BLaER1 (cell line): ENCODE measurements around the gene FBXO39.
A peak's percentile ranks its signal among the peaks of the same experiment; 100 is the strongest.
"Not testable (repeated sequence)": the region's sequence is repeated elsewhere in the genome, so short reads cannot be mapped to it uniquely, and the experiment has no call there.

Source experiments
- H3K27ac ChIP-seq: shearing (Covaris generic); formaldehyde crosslinking; 2 replicates; pipeline ENCODE4 v1.8.1; 2022
- H3K27me3 ChIP-seq: shearing (Covaris generic); formaldehyde crosslinking; 2 replicates; pipeline ENCODE4 v1.8.1; 2022
- H3K36me3 ChIP-seq: shearing (Covaris generic); formaldehyde crosslinking; 2 replicates; pipeline ENCODE4 v1.8.1; 2022
- H3K4me1 ChIP-seq: shearing (Covaris generic); formaldehyde crosslinking; 2 replicates; pipeline ENCODE4 v1.8.1; 2022
- H3K4me2 ChIP-seq: shearing (Covaris generic); formaldehyde crosslinking; 2 replicates; pipeline ENCODE4 v1.8.1; 2022
- H3K4me3 ChIP-seq: shearing (Covaris generic); formaldehyde crosslinking; 2 replicates; pipeline ENCODE4 v1.8.1; 2022
- H3K9ac ChIP-seq: shearing (Covaris generic); formaldehyde crosslinking; 2 replicates; pipeline ENCODE4 v1.8.1; 2022
- H3K9me3 ChIP-seq: shearing (Covaris generic); formaldehyde crosslinking; 2 replicates; pipeline ENCODE4 v1.8.1; 2022
- H4K20me1 ChIP-seq: shearing (Covaris generic); formaldehyde crosslinking; 2 replicates; pipeline ENCODE4 v1.8.1; 2022
- Cebpa-rat ChIP-seq: shearing (Covaris generic); IDR thresholded peaks from 2 replicates; pipeline ENCODE4 v1.8.1; 2022

Gene FBXO39

DNA sequence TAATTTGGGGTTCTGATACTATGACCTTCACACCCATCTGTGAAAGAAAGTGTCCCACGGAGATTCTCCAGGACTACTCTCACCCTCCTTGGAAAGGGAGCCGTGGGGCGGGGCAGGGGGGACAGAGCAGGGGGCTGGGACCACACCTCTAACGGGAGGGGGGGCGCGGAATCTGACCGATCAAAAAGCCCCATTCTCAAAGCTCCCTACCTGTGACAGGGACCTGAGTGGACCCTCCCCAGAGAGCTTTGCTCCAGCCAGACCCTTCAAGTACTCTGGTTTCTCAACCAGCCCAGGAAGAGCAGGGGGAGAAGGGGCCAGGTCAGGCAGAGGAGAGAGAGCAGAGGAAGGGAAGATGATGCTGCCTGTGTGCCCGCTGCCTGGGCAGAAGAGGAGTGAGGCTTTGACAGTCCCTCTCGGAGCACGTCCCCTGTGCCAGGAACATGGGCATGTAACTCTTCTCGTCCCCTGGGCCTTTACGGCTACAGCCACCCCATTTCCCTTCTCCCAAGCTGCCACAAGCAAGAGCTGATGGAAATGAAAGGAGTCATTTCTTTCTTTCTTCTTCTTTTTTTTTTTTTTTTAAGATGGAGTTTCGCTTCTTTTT, 19.5 kb upstream of the FBXO39 start:
- no peak for TF ChIP-seq Cebpa-rat
- Histone ChIP-seq H3K4me2 (peak overlapping the region; percentile 93), H3K27me3 (no peaks in the 10 kb centered on the region), H3K9me3 (no peaks in the 10 kb centered on the region), H3K4me1 (peaks cover 54% of the 10 kb centered on the region), H3K36me3 (peaks cover 39% of the 10 kb centered on the region), H3K9ac (peak overlapping the region; percentile 86), H4K20me1 (no peaks in the 10 kb centered on the region), H3K4me3 (peak overlapping the region; percentile 74), H3K27ac (peak overlapping the region; percentile 82)

DNA sequence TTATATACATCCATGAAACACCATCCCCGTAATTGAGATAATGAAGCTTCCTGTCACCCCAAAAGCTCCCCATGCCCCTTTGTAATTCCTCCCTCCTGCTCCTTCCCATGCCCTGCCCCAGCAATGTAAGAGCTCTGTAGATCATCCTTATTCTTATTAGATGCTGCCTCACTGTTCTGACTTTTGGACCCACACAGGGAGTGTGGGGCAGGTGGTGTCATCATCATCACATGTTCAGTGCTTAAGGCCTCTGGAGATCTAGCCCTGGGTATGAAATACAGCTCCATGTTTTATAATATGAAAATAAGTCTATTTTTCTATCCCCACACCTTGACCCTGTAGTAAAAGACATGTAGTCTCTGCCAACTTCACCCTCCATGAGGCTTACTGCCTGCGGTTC, 18.3 kb upstream of the FBXO39 start:
- no peak overlapping the region for H3K4me3 ChIP-seq

DNA sequence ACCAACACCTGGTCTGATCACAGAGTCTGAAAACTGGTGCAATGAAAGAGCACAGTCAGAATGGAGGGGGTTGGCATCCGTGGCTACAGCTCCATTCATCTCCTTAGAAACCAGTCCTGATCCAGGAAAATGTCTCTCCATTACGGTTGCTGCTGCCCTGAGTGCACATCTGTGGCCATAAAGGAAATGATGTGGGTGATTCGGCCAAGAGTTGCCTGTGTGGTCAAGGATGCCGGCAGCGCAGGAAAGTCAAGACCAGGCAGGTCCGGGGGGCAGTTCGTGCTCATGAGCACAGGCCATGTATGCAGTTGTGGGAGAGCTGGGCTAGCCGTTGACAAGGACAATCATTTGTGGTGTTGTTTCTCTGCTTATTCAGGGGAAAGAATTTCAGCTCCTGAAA, 14.2 kb upstream of the FBXO39 start:
- Histone ChIP-seq H3K9me3 (peaks cover 11% of the 10 kb centered on the region), H4K20me1 (no peaks in the 10 kb centered on the region), H3K27ac (no peak overlapping the region), H3K4me3 (no peak overlapping the region), H3K36me3 (peaks cover 91% of the 10 kb centered on the region), H3K27me3 (no peaks in the 10 kb centered on the region), H3K4me1 (peaks cover 13% of the 10 kb centered on the region), H3K9ac (no peak overlapping the region), H3K4me2 (no peak overlapping the region)
- no peak for TF ChIP-seq Cebpa-rat

More for the DNA sequence above, 18.3 kb upstream of the FBXO39 start:
- H4K20me1 ChIP-seq = no peaks in the 10 kb centered on the region
- H3K4me1 ChIP-seq = peaks cover 46% of the 10 kb centered on the region
- H3K27me3 ChIP-seq = no peaks in the 10 kb centered on the region
- H3K9ac ChIP-seq = no peak overlapping the region; the same call in 1 of the 2 replicates
- H3K4me2 ChIP-seq = peak overlapping the region; percentile 93
- no peak for TF ChIP-seq Cebpa-rat
- 0 out of 2 replicates have a peak overlapping the region, but pooled peaks have one; percentile 82 for H3K27ac ChIP-seq
- H3K36me3 ChIP-seq = peaks cover 51% of the 10 kb centered on the region
- no peaks in the 10 kb centered on the region for H3K9me3 ChIP-seq

DNA sequence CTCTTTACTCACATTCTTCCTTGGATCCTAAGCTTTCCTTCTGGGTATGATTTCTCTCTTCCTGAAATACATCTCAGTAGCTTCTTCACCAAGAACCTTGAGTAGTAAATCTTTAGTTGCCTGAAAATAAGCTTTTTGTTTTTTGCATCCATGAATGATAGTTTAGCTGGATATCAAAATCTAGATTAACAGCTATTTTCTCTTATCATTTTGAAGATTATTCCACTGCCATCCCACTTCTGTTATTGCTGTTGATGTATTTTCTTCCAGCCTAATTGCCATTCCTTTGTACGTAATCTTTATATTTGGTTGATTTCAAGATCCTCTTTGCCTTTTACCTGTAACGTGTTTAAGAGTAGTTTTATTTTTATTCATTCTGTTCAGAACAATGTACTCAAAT, 7.6 kb upstream of the FBXO39 start:
- no peak for TF ChIP-seq Cebpa-rat
- H3K9ac ChIP-seq = no peak overlapping the region
- H4K20me1 ChIP-seq = no peaks in the 10 kb centered on the region
- peaks cover 96% of the 10 kb centered on the region for H3K36me3 ChIP-seq
- H3K4me2 ChIP-seq = no peak overlapping the region
- no peak overlapping the region for H3K27ac ChIP-seq
- 0 out of 2 replicates have a peak overlapping the region, but pooled peaks have one; percentile 34 for H3K4me3 ChIP-seq
- H3K4me1 ChIP-seq = no peaks in the 10 kb centered on the region
- peaks cover 58% of the 10 kb centered on the region for H3K9me3 ChIP-seq
- no peaks in the 10 kb centered on the region for H3K27me3 ChIP-seq

DNA sequence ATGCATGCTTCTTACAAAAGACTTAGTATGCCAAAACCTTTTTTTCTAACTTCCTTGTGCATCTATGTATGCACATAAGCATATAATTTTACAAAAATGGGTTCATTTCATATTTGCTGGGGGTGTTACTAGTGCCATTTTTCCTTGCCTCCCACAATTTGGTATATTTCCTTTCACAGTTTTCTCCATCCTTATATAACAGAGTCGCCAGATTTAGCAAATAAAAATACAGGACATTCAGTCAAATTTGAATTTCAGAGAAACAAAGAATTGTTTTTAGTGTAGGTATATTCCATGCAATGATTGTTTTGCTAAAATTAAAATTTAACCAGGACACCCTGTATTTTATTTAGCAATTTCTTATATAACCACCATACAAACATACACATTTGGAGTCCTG, 4.0 kb upstream of the FBXO39 start:
- no peaks in the 10 kb centered on the region for H3K4me1 ChIP-seq
- peaks cover 78% of the 10 kb centered on the region for H3K9me3 ChIP-seq
- no peak overlapping the region for H3K4me3 ChIP-seq
- H4K20me1 ChIP-seq = no peaks in the 10 kb centered on the region
- H3K36me3 ChIP-seq = peaks cover 89% of the 10 kb centered on the region
- no peaks in the 10 kb centered on the region for H3K27me3 ChIP-seq
- TF ChIP-seq Cebpa-rat = no peak
- H3K27ac ChIP-seq = no peak overlapping the region
- H3K4me2 ChIP-seq = no peak overlapping the region
- no peak overlapping the region for H3K9ac ChIP-seq

DNA sequence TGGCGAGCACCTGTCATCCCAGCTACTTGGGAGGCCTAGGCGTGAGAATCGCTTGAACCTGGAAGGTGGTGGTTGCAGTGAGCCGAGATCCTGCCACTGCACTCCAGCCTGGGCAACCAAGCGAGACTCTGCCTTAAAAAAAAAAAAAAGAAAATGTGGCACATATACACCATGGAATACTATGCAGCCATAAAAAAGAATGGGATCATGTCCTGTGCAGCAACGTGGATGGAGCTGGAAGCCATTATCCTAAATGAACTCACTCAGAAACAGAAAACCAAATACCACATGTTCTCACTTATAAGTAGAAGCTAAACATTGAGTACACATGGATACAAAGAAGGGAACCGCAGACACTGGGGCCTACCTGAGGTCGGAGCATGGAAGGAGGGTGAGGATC, 1.1 kb upstream of the FBXO39 start:
- Histone ChIP-seq H3K9me3 (peaks cover 54% of the 10 kb centered on the region), H3K36me3 (peaks cover 64% of the 10 kb centered on the region)
- H3K27me3 ChIP-seq, H3K4me1 ChIP-seq, H3K4me3 ChIP-seq, H3K9ac ChIP-seq, H3K27ac ChIP-seq, H3K4me2 ChIP-seq, H4K20me1 ChIP-seq: not testable (repeated sequence)

DNA sequence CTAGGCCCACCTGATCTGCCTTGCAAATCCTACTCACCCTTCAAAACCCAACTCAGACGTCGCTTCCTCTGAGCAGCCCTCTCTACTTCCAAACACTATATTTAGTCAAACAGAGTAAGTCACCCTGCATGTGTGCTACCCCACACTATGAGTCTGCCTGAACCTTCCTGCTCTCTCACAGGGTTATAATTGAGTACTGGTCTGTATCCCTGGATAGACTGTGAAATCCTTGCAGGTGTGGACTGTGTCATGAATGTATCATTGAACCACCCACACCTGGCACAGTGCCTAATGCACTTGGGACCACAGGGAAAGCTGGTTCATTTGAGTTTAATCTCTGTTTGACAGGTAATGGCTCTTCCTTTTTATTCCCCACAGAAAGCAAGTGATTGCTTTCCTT, 3.4 kb downstream of the FBXO39 start:
- peaks cover 18% of the 10 kb centered on the region for H3K36me3 ChIP-seq
- H3K9ac ChIP-seq = no peak overlapping the region
- no peak overlapping the region for H3K4me3 ChIP-seq
- no peaks in the 10 kb centered on the region for H3K27me3 ChIP-seq
- no peak for TF ChIP-seq Cebpa-rat
- no peak overlapping the region for H3K4me2 ChIP-seq
- H3K9me3 ChIP-seq = peaks cover 33% of the 10 kb centered on the region
- no peaks in the 10 kb centered on the region for H4K20me1 ChIP-seq
- H3K27ac ChIP-seq = no peak overlapping the region
- H3K4me1 ChIP-seq = no peaks in the 10 kb centered on the region

DNA sequence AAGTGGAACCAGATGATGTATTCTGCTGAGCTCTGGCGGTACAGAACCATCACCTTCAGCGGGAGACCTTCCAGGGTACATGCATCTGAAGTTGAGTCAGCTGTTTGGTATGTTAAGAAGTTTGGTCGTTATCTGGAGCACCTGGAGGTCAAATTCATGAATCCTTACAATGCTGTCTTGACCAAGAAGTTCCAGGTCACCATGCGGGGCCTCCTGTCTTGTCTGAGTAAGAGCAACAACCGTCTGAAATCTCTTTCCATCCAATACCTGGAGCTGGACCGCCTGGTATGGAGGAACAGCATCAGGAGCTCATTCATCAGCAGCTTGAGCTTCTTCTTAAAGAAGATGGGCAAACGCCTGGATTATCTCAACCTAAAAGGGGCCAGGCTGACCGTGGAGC, 4.0 kb downstream of the FBXO39 start:
- no peak overlapping the region for H3K27ac ChIP-seq
- H3K4me3 ChIP-seq = no peak overlapping the region
- peaks cover 30% of the 10 kb centered on the region for H3K9me3 ChIP-seq
- H3K36me3 ChIP-seq = peaks cover 13% of the 10 kb centered on the region
- no peaks in the 10 kb centered on the region for H4K20me1 ChIP-seq
- H3K4me2 ChIP-seq = no peak overlapping the region
- H3K4me1 ChIP-seq = no peaks in the 10 kb centered on the region
- no peak for TF ChIP-seq Cebpa-rat
- no peaks in the 10 kb centered on the region for H3K27me3 ChIP-seq
- no peak overlapping the region for H3K9ac ChIP-seq

DNA sequence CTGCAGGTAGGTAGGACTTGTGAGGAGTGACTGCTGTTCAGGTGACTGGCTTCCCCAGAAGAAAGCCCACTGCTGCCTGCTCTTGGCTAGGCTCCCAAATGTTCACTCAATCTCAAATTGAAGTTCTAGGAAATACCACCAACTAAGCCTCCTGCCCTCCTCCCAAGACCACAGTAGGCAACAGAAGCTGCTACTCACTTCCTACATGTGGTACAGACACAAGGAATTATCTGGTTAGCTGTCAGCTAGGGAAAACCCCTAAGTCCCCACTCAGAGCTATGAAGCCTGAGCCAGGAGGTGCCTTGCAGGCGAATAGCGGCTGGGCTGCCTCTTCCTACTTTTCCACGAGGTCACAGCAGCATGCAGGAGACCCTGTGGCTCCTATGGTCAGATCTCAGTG, 4.9 kb downstream of the FBXO39 start:
- H4K20me1 ChIP-seq = no peaks in the 10 kb centered on the region
- H3K4me1 ChIP-seq = no peaks in the 10 kb centered on the region
- no peaks in the 10 kb centered on the region for H3K27me3 ChIP-seq
- no peak overlapping the region for H3K9ac ChIP-seq
- peaks cover 25% of the 10 kb centered on the region for H3K9me3 ChIP-seq
- H3K4me3 ChIP-seq = no peak overlapping the region
- peaks cover 4% of the 10 kb centered on the region; the same call in 1 of the 2 replicates for H3K36me3 ChIP-seq
- no peak overlapping the region for H3K27ac ChIP-seq
- no peak overlapping the region for H3K4me2 ChIP-seq
- TF ChIP-seq Cebpa-rat = no peak

DNA sequence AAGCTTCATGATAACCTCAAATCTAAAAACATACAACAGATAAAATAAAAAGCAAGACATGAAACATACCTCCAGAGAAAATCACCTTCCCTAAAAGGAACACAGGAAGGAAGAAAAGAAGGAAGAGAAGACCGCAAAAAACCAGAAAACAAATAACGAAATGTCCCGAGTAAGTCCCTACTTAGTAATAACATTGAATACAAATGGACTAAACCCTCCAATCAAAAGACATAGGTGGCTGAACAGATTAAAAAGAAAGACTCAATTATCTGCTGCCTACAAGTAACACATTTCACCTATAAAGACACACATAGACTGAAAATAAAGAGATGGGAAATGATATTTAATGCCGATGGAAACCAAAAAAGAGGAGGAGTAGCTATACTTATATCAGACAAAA, 6.2 kb downstream of the FBXO39 start:
- TF ChIP-seq Cebpa-rat = no peak
- Histone ChIP-seq H3K9me3 (peaks cover 16% of the 10 kb centered on the region), H3K4me1 (no peaks in the 10 kb centered on the region), H3K27ac (no peak overlapping the region), H3K27me3 (no peaks in the 10 kb centered on the region), H3K36me3 (no peaks in the 10 kb centered on the region), H3K9ac (no peak overlapping the region), H4K20me1 (no peaks in the 10 kb centered on the region), H3K4me2 (no peak overlapping the region), H3K4me3 (no peak overlapping the region)

DNA sequence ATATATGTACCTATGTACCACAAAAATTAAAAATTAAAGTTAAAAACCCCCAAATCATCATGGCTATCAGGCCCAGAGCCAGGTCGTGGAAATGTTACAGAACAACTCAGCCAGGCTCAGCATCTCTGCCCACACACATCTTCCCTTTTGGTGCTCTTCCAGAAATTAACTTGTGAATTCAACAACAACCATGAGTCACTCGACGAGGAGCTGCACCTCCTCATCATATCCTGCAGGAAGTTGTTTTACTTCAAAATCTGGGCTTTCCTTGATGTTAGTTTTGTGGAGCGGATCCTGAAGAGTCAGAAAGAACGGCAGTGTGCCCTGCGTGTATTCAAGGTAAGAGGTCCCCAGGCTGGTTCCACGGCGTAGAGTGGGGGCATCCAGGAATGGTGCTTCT, 10.6 kb downstream of the FBXO39 start:
- H3K4me1 ChIP-seq = no peaks in the 10 kb centered on the region
- H3K9me3 ChIP-seq = 0 out of 2 replicates have a peak, but pooled peaks cover 6% of the 10 kb centered on the region
- H3K4me3 ChIP-seq = no peak overlapping the region
- no peak for TF ChIP-seq Cebpa-rat
- no peaks in the 10 kb centered on the region for H3K27me3 ChIP-seq
- H3K4me2 ChIP-seq = no peak overlapping the region
- no peak overlapping the region for H3K27ac ChIP-seq
- H3K36me3 ChIP-seq = no peaks in the 10 kb centered on the region
- no peaks in the 10 kb centered on the region for H4K20me1 ChIP-seq
- no peak overlapping the region for H3K9ac ChIP-seq
